GM19238 (cell line): ENCODE measurements around the gene NPIPB9.

Experiments used
- DNase-seq: peaks from one replicate; pipeline ENCODE4 v3.0.0; 2011; ENCODE audit warnings: low spot score; ENCODE audit not compliant: insufficient read length

NPIPB9 gene

DNA sequence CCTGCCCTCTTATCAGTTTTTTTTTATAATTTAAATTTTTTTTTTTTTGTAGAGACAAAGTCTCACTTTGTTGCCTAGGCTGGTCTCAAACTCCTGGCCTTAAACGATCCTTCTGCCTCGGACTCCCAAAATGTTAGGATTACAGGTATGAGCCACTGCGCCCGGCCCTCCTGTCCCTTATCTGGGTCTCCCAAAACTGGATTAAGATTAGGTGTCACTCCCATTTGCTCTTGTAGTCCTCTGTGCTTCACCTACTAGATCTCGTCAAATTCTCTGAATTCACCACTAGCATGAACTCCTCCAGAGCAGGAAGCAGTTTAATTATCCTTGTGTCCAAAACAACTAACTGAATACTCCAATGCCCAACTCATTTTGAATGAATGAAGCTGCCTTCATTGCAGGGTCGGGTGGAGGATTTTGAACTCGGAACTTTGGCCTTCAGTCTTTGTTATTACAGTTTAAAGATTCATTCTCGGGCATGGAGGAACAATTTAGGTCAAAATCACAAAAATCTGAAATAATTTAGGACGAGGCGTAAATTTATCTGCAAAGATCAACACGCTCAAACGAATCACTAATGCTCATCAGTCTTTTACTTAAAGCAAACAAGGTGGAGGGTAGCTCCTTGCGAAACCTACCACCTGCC lies 70.4 kb downstream of the NPIPB9 start:
- no peak for DNase-seq
